GM21447 (cell line): Measurements from ENCODE around the gene SCGB1C1.
"Not testable (repeated sequence)": the region's sequence is repeated elsewhere in the genome, so short reads cannot be mapped to it uniquely, and the experiment has no call there.

ENCODE experiments used
- ATAC-seq: cut with Tn5 transposase; IDR thresholded peaks from one replicate; pipeline ENCODE4 v1.9.1; 2021; ENCODE audit not compliant: unreplicated experiment

Gene SCGB1C1

GRCh38 chr11:236774-237767 is 44.2 kb downstream of the SCGB1C1 start, which contains the start of gene PSMD13:
Gene PSMD13, plus strand, starts transcription at chr11:236976. Its CDS starts 74 bp downstream, at chr11:237050.
- ATAC-seq, result peak; percentile 80

GRCh38 chr11:238346-238745 is 45.5 kb downstream of the SCGB1C1 start:
- ATAC-seq, result not testable (repeated sequence)

GRCh38 chr11:240315-240714 is 47.4 kb downstream of the SCGB1C1 start:
- no peak for ATAC-seq

GRCh38 chr11:241634-242033 is 48.8 kb downstream of the SCGB1C1 start:
- no peak for ATAC-seq
